GM19395 (cell line): ENCODE results near the gene ITGA7.

Experiments used
- ATAC-seq: cut with Tn5 transposase; IDR thresholded peaks from one replicate; pipeline ENCODE4 v1.9.1; 2021; ENCODE audit warnings: mild to moderate bottlenecking, moderate library complexity; ENCODE audit not compliant: unreplicated experiment

The ITGA7 gene, protein sequence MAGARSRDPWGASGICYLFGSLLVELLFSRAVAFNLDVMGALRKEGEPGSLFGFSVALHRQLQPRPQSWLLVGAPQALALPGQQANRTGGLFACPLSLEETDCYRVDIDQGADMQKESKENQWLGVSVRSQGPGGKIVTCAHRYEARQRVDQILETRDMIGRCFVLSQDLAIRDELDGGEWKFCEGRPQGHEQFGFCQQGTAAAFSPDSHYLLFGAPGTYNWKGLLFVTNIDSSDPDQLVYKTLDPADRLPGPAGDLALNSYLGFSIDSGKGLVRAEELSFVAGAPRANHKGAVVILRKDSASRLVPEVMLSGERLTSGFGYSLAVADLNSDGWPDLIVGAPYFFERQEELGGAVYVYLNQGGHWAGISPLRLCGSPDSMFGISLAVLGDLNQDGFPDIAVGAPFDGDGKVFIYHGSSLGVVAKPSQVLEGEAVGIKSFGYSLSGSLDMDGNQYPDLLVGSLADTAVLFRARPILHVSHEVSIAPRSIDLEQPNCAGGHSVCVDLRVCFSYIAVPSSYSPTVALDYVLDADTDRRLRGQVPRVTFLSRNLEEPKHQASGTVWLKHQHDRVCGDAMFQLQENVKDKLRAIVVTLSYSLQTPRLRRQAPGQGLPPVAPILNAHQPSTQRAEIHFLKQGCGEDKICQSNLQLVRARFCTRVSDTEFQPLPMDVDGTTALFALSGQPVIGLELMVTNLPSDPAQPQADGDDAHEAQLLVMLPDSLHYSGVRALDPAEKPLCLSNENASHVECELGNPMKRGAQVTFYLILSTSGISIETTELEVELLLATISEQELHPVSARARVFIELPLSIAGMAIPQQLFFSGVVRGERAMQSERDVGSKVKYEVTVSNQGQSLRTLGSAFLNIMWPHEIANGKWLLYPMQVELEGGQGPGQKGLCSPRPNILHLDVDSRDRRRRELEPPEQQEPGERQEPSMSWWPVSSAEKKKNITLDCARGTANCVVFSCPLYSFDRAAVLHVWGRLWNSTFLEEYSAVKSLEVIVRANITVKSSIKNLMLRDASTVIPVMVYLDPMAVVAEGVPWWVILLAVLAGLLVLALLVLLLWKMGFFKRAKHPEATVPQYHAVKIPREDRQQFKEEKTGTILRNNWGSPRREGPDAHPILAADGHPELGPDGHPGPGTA

DNA sequence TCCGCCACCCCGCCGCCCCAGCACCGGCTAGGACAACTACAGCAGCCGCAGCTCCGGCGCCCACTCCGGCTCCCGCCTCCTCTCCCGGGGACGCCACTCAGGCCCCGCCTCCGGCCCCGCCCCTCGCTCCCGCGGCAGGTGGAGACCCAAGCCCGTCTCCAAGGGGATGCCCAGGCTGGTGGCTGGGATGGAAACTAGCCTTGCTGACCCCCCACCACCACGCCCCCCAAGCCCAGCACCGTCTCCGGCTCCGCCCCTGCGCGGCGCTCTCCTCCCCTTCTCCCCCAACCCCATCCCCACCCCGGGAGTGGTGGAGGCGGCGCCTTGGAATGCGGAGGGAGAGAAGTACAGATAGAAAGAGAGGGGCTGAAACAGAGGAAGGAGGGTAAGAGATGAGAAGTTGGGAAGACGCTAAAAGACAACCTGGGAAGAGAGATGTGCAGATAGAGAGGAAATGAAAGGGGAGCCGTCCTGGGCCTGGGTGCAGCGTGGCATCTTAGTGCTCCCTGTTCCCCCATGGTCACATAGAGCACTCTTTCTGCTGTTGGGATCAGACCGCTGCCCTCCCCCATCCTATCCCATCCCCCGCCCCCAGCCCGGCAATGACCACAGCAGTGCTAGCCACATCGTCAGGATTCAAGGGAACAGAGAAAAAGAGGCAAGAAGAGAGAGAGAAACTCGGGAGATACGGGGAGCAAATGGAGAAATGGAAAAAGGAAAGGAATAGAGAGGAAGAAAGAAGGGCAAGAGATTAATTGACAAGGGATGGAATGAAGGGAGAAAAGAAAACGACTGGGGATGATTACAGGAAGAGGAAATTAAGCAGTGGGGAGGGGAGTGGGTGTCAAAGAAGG, at the start of gene ITGA7:
Gene ITGA7 (minus strand): TSS at position 64 of the 854 bp plus-strand sequence. CDS start 222 bp downstream, outside the sequence.
- peak; percentile 57 for ATAC-seq

DNA sequence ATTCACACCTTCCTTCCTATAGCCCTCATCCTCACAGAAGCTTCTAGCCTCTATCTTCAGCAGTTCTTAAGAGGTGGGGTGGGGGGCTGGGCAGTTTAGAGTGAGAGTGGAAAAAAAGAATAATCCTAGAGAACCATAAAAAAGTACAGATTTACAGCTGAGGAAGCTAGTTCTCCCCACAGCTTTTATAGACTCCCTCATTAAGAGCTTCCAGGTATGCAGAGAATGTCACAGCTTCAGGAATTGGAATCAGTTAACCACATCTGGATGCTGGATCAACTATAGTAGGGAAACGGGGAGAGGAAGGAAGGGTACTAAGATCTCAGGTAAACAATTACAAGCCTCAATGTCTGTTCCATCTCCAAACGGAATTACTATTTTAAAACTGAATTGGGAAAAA, 47.5 kb upstream of the ITGA7 start:
- ATAC-seq: no peak

DNA sequence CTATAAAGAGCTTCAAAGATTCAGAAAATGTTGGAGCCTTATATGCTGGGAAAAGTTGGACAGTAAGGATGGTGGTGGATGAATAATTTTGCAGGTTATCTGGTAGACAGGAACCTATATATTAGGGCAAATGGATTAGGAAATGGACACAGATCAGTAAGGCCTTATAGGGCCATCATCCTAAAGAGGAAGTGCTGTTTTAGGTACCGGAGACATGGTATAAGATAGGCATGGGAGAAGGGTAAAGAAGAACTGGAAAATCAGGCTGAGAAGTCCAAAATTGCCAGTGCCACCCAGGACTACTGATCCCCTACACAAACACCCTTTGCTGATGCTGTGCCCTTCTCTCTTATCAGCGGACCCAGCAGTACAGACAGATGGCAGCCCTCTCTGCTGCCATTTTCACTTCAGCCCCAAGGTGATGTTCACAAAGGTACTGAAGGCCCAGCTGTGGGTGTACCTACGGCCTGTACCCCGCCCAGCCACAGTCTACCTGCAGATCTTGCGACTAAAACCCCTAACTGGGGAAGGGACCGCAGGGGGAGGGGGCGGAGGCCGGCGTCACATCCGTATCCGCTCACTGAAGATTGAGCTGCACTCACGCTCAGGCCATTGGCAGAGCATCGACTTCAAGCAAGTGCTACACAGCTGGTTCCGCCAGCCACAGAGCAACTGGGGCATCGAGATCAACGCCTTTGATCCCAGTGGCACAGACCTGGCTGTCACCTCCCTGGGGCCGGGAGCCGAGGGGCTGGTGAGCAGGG, 40.7 kb upstream of the ITGA7 start:
- ATAC-seq: no peak

DNA sequence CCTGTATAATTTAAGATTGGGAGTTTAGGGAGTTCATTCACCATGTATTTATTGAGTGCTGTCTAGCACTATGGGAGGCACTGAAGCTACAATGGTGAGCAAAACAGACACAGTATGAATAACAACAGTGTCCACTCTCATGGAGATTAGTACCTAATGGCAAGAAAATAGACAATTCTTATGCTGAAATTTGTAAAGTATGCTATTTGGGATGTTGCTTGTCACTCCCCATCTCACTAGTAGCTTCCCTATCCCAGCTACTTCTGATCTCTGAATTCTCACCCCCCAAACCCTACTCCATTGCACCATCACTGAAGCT, 39.2 kb upstream of the ITGA7 start:
- ATAC-seq: no peak

DNA sequence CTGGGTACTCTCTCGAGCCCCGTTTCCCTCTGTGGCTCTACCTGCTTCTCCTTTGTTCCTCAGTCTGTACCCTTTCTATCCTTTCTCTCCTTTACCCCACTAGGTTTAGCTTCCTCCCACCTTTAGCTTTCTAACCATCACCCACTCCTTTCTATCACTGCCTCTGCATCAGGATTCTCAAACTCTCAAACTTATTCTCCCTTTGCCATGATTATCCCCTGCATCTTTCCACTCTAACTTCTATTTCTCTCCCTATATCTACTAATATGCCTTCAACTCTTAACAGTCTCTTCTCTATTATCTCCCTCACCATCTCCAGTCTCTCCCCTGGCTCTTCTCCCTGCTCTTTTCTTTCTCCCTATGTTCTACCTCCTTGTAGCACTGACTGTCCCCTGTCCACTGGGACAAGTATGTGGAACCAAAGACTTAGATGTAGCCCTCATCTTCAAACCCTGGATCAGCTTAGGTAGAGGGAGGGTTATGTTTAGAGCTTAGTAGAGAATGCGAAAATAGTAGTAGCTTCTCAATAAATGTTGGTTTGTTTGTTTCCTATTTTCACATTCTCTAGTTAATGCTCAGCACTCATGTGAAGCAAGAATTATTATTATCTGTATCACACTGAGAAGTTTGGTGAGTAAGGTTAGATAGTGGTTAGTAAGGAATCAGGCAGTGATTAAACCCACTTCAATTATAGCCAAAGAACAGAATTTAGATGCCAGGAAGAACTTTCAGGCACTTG, 38.6 kb upstream of the ITGA7 start:
- ATAC-seq: no peak

DNA sequence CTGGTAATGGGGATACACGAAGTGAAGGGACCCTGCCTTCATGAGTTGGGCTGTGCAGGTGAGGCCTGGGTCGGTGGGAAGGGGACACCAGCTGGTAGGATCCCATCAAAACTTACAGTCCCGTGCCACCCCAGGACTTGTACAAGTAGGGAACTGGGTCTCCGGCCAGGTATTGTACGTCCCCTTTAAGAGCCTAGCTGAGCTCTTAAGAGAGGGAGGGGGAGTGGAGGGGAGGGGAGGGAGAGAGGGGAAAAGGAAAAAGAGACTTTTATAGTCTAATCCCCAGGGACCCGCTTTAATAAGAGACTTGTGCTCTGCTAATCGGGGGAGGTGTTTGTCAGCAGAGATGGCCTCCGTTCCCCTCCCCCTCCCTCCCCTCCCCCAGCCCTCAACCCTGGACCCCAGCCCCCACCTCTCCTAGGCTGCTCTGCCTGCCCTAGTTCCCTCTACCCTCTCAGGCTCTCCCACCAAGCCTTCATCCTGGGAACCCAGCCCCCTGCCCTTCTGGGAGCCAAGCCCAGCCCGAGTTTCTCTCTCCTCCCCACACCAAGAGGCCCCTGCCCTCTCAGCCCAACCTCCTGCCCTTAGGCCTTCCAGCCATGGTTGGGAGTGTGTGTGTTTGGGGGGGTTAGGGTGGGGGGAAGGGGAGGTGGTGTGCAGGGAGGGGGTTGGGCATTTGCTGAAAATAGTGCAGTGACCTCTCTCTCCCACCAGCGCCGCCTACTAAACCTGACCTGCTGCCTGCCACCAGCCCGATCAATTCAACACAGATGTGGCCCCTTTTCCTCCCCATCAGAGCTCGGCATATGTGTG, 37.9 kb upstream of the ITGA7 start:
- no peak for ATAC-seq

DNA sequence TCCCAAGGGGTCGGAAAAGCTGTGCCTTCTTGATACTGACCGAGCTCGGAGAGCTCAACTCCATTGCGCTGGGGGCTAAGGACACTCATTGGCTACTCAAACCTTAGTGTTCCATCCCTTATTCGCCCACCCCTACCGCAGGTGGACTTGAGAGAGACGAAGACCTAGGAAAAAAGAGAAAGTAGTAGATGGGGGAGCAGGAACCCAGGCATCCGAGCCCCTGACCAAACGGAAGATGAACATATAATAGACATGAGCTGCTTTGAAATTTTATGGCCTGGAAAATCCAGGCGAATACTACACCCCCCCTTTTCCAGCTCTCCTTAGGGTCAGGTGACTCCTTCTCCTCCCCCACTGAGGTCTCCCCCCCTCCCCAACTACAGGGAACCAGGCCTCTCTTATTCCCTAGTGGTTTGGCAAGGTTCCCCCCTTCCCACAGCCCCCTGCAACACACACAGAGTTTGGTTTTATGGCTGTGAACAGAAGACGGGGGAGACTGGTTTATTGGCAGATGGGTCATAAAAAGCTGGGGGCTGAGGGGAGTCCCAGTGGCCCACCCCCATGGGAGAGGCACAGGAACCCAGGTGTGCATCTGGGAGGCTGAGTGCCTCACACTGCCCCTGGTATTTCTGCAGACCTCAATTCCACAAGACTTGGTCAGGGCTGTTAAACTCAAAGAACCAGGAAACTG, 36.8 kb upstream of the ITGA7 start:
- ATAC-seq: no peak

DNA sequence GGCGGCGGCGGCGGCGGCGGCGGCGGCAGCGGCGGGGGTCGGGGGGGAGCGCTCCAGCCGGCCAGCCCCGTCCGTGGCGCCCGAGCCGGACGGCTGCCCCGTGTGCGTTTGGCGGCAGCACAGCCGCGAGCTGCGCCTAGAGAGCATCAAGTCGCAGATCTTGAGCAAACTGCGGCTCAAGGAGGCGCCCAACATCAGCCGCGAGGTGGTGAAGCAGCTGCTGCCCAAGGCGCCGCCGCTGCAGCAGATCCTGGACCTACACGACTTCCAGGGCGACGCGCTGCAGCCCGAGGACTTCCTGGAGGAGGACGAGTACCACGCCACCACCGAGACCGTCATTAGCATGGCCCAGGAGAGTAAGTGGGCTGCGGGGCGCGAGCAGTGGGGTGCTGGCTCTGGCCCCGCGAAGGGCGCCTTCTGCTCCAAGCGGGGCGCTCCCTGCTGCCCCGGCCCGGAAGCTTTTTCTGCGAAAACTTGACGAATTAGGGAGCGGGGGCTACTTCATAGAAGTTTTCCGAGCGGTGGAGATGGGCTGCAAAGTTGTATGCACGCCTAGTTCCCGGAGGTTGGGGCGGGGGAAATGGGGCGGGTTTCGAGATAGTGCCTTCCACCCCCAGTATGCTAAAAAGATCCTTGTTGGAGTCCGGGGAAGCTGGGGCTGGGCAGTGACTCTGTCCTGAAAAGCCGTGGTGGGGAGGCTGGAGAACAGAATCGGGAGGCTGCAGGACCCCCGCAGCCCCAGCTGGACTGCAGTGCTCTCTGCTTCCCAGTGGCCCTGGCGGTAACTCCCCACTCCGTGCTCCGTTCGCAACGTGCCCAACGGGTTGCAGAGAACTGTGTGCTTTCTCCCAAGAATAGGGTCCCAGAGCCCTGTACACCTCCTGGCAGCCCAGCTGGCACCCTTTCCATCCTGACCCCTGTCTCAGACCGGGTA, 36.0 kb upstream of the ITGA7 start:
- peak; percentile 55 for ATAC-seq

DNA sequence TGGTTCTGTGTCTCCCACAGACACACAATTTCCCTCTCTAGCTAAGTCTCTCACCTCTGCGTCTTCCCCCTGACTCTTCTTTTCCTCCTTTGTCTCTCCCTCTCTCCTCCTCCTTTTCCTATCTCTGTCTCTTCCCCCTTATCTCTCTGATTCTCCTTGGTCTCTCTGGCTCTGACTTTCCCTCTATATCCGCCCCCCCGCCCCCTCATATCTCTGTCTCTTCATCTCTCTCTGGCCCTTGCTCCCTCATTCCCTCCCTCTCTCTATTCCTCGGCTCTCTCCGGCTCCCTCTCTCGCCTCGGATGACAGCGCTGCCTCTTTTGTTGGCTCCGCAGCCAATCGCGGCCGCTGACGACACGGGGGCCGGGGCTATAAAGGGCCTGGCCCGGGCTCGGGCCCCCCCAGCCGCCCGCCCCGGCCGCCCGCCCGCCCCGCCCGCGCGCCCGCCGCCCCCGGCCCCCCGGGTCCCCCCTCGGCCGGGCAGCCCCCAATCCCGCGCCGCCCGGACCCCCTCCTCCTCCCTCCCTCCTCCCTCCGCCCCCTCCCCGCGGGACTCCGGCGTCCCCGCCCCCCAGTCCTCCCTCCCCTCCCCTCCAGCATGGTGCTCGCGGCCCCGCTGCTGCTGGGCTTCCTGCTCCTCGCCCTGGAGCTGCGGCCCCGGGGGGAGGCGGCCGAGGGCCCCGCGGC, 35.2 kb upstream of the ITGA7 start, which contains the start of gene GDF11:
Gene GDF11 (plus strand): TSS at position 404 of the 687 bp plus-strand sequence. CDS start 195 bp downstream, at position 599.
- peak; percentile 38 for ATAC-seq

DNA sequence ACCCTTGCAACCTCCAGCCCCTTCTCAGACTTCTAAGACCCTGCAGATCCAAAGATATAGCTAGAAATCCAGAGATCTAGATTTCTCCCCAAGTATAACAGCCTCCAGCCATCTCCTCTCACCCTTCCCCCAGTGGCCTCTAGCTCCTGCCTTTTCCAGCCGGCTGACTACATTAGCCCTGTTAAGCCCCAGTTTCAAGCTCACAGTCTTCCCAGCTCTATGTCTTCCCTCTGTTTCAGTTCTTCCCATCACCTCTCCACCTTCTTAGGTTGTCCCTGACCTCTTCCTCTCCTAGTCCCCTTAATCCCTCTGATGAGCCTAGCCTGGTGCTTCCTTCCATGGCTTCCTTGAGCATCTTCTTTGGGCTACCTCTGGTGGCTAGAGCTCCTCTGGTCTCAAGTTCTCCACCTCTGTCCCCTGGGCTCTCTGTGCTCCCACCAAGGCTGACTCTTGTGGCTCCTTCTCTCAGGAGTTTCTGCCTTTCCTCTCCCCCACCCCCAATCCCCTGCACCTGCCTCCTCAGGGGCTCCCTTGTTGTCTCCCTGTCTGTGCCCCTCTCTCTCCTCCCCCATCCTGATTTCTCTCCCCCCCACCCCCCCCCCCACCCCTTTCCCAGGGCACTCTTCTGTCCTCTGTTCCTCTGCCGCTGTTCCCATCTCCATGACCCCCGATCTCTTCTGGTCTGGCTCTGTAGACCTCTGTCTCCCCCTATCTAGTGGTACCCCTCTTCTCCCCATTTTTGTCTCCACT, 34.4 kb upstream of the ITGA7 start:
- ATAC-seq: no peak

DNA sequence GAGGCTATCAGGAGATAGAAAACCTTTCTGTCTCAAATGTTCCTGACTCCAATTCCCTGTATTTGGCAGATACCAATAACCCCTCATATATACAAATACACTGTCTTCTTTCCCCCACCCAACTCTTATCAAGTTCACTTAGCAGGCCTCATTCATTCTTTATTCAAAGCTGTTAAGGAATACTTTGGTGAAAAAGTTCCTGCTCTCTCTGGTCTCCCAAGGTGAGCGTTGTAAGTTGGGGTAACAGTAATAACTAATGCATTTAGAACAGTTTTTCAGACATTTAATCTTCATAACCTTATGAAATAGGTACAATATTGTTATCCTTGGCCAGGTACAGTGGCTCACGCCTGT, 31.3 kb upstream of the ITGA7 start:
- ATAC-seq: no peak

DNA sequence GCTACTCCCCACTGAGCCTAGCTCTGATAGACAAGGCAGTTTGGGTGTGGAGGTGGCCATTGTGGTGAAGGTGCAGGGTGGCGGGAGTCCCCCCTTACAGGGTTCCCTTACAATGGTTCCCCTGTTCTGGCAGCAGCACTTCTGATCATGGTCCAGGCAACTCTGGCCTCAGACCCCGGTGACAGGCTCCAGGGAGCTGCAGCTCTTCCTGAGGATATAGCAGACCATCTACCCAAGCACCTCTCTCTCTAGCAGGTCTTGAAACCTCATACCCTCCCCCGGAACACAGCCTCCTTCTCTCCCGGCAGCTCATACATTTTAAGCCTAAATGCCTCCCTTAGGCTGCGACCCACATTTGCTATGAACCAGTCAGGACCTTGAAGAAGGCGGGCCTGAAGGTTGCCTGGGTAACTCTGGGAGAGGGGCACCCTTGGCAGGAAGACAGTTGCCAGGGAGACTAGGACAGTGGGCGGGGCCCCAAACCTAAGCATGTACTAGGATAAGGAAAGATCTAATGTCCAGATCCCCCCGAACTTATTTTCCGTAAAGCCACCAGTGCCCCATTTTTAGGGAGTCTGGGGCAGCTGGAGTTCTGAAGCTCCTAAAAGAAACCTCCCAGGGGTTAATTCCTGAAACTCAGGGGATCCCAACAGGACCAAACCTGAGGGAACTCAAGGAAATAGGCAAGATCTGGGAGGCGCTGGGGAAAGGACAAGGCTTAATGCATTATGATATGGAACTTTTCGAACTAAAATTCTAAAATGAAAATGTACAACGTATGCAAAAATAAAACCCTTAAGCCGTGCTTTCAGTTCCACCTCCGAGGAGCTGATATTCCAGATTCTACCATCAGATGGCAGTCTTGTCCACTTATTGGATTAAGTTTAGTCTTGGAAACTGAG, 30.7 kb upstream of the ITGA7 start:
- ATAC-seq: peak; percentile 88

DNA sequence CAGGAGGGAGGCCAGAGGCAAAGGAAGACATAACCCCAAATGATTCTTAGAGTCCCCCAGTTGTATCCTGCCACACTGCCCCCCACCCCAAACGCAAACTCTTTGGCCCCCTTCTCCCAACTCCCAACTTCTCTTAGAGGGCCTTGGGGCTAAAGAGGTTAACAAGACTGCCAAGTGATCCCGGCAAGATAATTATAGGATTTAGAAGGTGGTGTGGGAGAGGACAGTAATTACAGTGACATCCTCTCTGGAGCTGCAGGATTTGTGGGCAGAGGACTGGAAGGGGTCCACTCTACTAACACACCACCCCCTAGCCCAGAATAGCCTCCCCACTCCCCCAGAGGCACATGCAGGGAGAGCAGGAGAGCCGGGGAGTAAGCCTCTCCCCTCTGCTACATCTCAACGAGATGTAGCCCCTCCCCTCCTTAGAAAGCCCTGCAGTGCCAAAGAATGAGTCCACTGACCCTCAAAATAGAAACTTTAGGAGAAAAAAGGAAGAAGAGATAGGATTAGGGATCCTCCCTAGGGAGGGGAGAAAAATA, 29.9 kb upstream of the ITGA7 start:
- peak; percentile 10 for ATAC-seq
